GM08714 (cell line): Measurements from ENCODE around the gene WDFY2.

Experiments
- H3K4me3 ChIP-seq: fragments of 200-500 bp; sonication (Bioruptor generic); 2 replicates; pipeline ENCODE4 v1.5.1; 2014; ENCODE audit warnings: mild to moderate bottlenecking, low read length, inconsistent platforms
- ZNF274 ChIP-seq: IDR thresholded peaks from 2 replicates; pipeline ENCODE4 v1.6.1; 2012; ENCODE audit warnings: mild to moderate bottlenecking, low read depth, low read length

WDFY2 gene

GRCh38 chr13:51770681-51771417 is 186.6 kb downstream of the WDFY2 start:
- no peak for TF ChIP-seq ZNF274
- H3K4me3 ChIP-seq = no peak overlapping the region

- no peak overlapping the region for H3K4me3 ChIP-seq
- no peak for TF ChIP-seq ZNF274
Measured at GRCh38 chr13:51771418-51772104, 187.3 kb downstream of the WDFY2 start.

GRCh38 chr13:51772105-51772455 is 187.8 kb downstream of the WDFY2 start:
- no peak overlapping the region for H3K4me3 ChIP-seq
- no peak for TF ChIP-seq ZNF274

- H3K4me3 ChIP-seq = no peak overlapping the region
- no peak for TF ChIP-seq ZNF274
Measured at GRCh38 chr13:51772781-51773180, 188.5 kb downstream of the WDFY2 start.

GRCh38 chr13:51773515-51773914 is 189.3 kb downstream of the WDFY2 start:
- no peak for TF ChIP-seq ZNF274
- no peak overlapping the region for H3K4me3 ChIP-seq

GRCh38 chr13:51776179-51776578 is 191.9 kb downstream of the WDFY2 start:
- H3K4me3 ChIP-seq = no peak overlapping the region
- TF ChIP-seq ZNF274 = no peak

GRCh38 chr13:51777921-51778320 is 193.7 kb downstream of the WDFY2 start:
- TF ChIP-seq ZNF274 = no peak

GRCh38 chr13:51778392-51778791 is 194.1 kb downstream of the WDFY2 start:
- no peak for TF ChIP-seq ZNF274
- H3K4me3 ChIP-seq = no peak overlapping the region

More at GRCh38 chr13:51777921-51778320, 193.7 kb downstream of the WDFY2 start:
- no peak overlapping the region for H3K4me3 ChIP-seq

GRCh38 chr13:51780099-51780498 is 195.8 kb downstream of the WDFY2 start:
- no peak overlapping the region for H3K4me3 ChIP-seq
- no peak for TF ChIP-seq ZNF274

GRCh38 chr13:51781246-51782022 is 197.2 kb downstream of the WDFY2 start:
- no peak for TF ChIP-seq ZNF274
- H3K4me3 ChIP-seq = no peak overlapping the region

GRCh38 chr13:51782026-51782710 is 197.9 kb downstream of the WDFY2 start:
- no peak overlapping the region for H3K4me3 ChIP-seq
- TF ChIP-seq ZNF274 = no peak

- H3K4me3 ChIP-seq = no peak overlapping the region
- TF ChIP-seq ZNF274 = no peak
Measured at GRCh38 chr13:51783428-51784094, 199.3 kb downstream of the WDFY2 start.

- no peak for TF ChIP-seq ZNF274
- no peak overlapping the region for H3K4me3 ChIP-seq
Measured at GRCh38 chr13:51784097-51784496, 199.8 kb downstream of the WDFY2 start.
